Activated CD4-positive, alpha-beta memory T cell treated with anti-CD3 and anti-CD28 coated beads for 36 hours (primary cell): ENCODE results near the gene SERPINB2. TPM values are rescaled to one million over a fixed set of nuclear protein-coding genes. Genes with fewer than 3 reads are reported as not detected.
A peak's percentile ranks its signal among the peaks of the same experiment; 100 is the strongest.

Source experiments
- CTCF ChIA-PET: fragments of 350-600 bp; sonication (Branson Sonifier 250); formaldehyde crosslinking; loops from one replicate; lab custom pipeline; 2021; ENCODE audit warnings: antibody characterized with exemption, inconsistent platforms; lab: Charles Lee
- POLR2A ChIA-PET: fragments of 350-600 bp; sonication (Branson Sonifier 250); formaldehyde crosslinking; loops from one replicate; lab custom pipeline; 2021; ENCODE audit warnings: antibody characterized with exemption; lab: Charles Lee
- DNase-seq: peaks from one replicate; pipeline ENCODE4 v3.0.0-alpha.2; 2020
- H3K27ac Mint-ChIP-seq: one replicate; pipeline ENCODE4 v1.8.0; 2021; ENCODE audit warnings: mixed read lengths
- H3K27me3 Mint-ChIP-seq: one replicate; pipeline ENCODE4 v1.8.0; 2021; ENCODE audit warnings: mixed read lengths
- H3K36me3 Mint-ChIP-seq: one replicate; pipeline ENCODE4 v1.8.0; 2021; ENCODE audit warnings: mixed read lengths
- H3K4me1 Mint-ChIP-seq: one replicate; pipeline ENCODE4 v1.8.0; 2021; ENCODE audit warnings: low read depth, mixed read lengths
- H3K4me3 Mint-ChIP-seq: one replicate; pipeline ENCODE4 v1.8.0; 2021; ENCODE audit warnings: mild to moderate bottlenecking, mixed read lengths
- H3K9me3 Mint-ChIP-seq: one replicate; pipeline ENCODE4 v1.8.0; 2021; ENCODE audit warnings: mixed read lengths
- intact Hi-C: fragments of 100-400 bp; cut with micrococcal nuclease; formaldehyde crosslinking; loops from one replicate; pipeline ENCODE4 v1.15.1; 2023
- total RNA-seq, 2 experiments: library from RNA; stranded (reverse); gene quantifications; one replicate each; pipeline ENCODE4 v1.2.3, GENCODE V29; 2021

SERPINB2 gene
- total RNA-seq, 2 experiments from 2014 or later, result not detected

- H3K27ac Mint-ChIP-seq, result no peak overlapping the region
- H3K4me3 Mint-ChIP-seq, result no peak overlapping the region
- no peaks in the 10 kb centered on the region for H3K36me3 Mint-ChIP-seq
- CTCF ChIA-PET, result no interaction called here
- H3K9me3 Mint-ChIP-seq, result no peaks in the 10 kb centered on the region
- intact Hi-C loops, result no loop called here
- no peaks in the 10 kb centered on the region for H3K4me1 Mint-ChIP-seq
- H3K27me3 Mint-ChIP-seq, result peaks cover 9% of the 10 kb centered on the region
- DNase-seq, result no peak
- POLR2A ChIA-PET, result no interaction called here
Observed at GRCh38 chr18:63869851-63870250, 17.7 kb upstream of the SERPINB2 start.

GRCh38 chr18:63871836-63872235, 15.7 kb upstream of the SERPINB2 start:
- Mint-ChIP-seq H3K4me3 (no peak overlapping the region), H3K27ac (no peak overlapping the region), H3K4me1 (no peaks in the 10 kb centered on the region), H3K27me3 (peaks cover 11% of the 10 kb centered on the region), H3K9me3 (no peaks in the 10 kb centered on the region), H3K36me3 (no peaks in the 10 kb centered on the region)
- intact Hi-C loops, result no loop called here
- POLR2A ChIA-PET, result no interaction called here
- no peak for DNase-seq
- CTCF ChIA-PET, result no interaction called here

DNA sequence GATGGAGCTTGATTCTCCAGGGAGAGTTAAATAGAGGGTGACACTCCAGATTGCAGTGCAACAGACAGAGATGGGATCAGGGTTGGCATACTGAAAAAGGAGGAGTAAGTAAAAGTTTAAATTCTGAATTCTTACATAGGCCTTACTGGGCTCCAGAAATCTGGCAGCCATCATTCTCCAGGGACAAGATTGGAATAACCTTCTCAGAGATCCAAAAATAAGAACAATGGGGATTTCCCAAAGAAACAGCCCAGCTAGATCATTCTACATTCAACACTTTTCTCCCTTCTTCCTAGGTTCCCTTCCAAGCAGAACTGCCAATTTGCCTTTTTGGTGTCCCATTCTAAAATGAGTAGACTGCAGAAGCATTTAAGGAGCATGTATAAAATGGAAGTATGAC, 14.9 kb upstream of the SERPINB2 start:
- ChIA-PET CTCF (no interaction called here), POLR2A (no interaction called here)
- Mint-ChIP-seq H3K4me3 (no peak overlapping the region), H3K36me3 (no peaks in the 10 kb centered on the region), H3K27ac (no peak overlapping the region), H3K4me1 (no peaks in the 10 kb centered on the region), H3K27me3 (peaks cover 11% of the 10 kb centered on the region), H3K9me3 (no peaks in the 10 kb centered on the region)
- intact Hi-C loops, result no loop called here
- no peak for DNase-seq

DNA sequence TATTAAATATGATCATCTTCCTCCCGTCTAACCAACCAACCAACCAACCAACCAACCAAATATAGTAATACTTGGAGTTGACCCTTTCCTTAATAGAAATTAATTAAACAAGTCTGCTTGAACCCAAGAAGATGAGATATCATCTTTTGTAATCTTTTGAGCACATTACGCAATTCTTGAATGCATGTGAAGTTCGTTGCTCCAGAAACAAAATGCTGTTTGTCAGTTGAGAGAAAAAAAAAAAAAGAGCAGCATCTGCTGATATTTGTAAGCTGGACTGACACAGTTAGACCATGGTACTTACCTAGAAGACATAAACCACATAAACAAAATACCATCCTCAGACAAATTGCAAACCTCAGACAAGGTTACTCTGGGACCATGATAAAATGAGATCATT, 9.2 kb upstream of the SERPINB2 start:
- Mint-ChIP-seq H3K36me3 (no peaks in the 10 kb centered on the region), H3K9me3 (no peaks in the 10 kb centered on the region), H3K27me3 (peaks cover 2% of the 10 kb centered on the region), H3K4me3 (no peak overlapping the region), H3K4me1 (peaks cover 9% of the 10 kb centered on the region), H3K27ac (no peak overlapping the region)
- no peak for DNase-seq
- intact Hi-C loops, result no loop called here
- ChIA-PET POLR2A (no interaction called here), CTCF (interaction anchor here (1.4 kb wide), 1 partner anchor 367 kb away, joined by 3 read pairs; no protein-coding TSS in a partner anchor)

GRCh38 chr18:63878925-63879324, 8.6 kb upstream of the SERPINB2 start:
- H3K27me3 Mint-ChIP-seq, result peaks cover 2% of the 10 kb centered on the region
- H3K27ac Mint-ChIP-seq, result no peak overlapping the region
- CTCF ChIA-PET, result no interaction called here
- no peak overlapping the region for H3K4me3 Mint-ChIP-seq
- peaks cover 9% of the 10 kb centered on the region for H3K4me1 Mint-ChIP-seq
- POLR2A ChIA-PET, result no interaction called here
- intact Hi-C loops, result no loop called here
- no peak for DNase-seq
- H3K9me3 Mint-ChIP-seq, result no peaks in the 10 kb centered on the region
- H3K36me3 Mint-ChIP-seq, result no peaks in the 10 kb centered on the region

DNA sequence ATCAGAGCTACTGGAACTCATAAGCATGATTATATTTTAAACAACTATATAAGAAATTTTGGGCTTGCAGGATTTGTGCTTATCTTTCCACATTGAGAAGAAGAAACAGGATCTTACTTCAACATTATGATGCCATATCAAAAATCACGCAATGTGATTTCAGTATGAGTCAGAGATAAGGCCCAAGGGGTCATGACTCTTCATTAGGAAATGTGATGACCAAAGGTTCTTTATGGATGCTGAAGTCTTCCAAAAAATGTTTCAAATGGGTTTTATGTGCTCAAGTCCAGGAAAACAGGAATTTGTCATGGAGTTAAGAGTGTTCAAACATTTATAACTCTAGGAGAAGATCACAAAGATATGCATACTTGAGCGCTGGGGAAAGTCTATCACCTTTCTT, 7.8 kb upstream of the SERPINB2 start:
- no peak overlapping the region for H3K4me3 Mint-ChIP-seq
- H3K27me3 Mint-ChIP-seq, result peaks cover 6% of the 10 kb centered on the region
- intact Hi-C loops, result no loop called here
- POLR2A ChIA-PET, result no interaction called here
- DNase-seq, result no peak
- peaks cover 9% of the 10 kb centered on the region for H3K4me1 Mint-ChIP-seq
- H3K27ac Mint-ChIP-seq, result no peak overlapping the region
- H3K36me3 Mint-ChIP-seq, result no peaks in the 10 kb centered on the region
- no peaks in the 10 kb centered on the region for H3K9me3 Mint-ChIP-seq
- CTCF ChIA-PET, result no interaction called here

DNA sequence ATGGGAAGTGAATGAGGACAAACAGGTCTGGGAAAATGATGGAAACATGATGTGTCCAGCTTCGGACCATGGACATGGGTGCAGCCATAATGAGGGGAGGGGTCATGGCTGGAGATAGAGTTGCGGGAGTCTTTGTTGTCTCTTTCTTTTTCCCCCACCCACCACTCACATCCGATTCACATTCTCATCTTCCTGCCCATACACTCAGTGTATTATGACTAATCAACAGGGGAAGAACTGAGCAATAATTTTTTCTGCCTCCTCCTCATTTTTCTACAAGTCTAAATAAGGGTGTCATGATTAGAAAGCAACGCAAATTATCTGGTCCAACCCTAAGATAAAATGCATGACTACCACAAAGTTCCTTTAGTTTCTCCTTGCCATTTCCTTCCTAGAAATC, 5.7 kb upstream of the SERPINB2 start:
- POLR2A ChIA-PET, result no interaction called here
- Mint-ChIP-seq H3K4me1 (peaks cover 10% of the 10 kb centered on the region), H3K4me3 (no peak overlapping the region), H3K27ac (no peak overlapping the region), H3K9me3 (no peaks in the 10 kb centered on the region), H3K36me3 (no peaks in the 10 kb centered on the region), H3K27me3 (peaks cover 9% of the 10 kb centered on the region)
- intact Hi-C loops, result loop anchor here (2.0 kb wide), 2 partner anchors 55 to 69 kb away; no protein-coding TSS in a partner anchor
- peak; percentile 14 for DNase-seq
- CTCF ChIA-PET, result interaction anchor here (1.1 kb wide), 1 partner anchor 112 kb away, joined by 4 read pairs; no protein-coding TSS in a partner anchor

- H3K36me3 Mint-ChIP-seq, result no peaks in the 10 kb centered on the region
- H3K27me3 Mint-ChIP-seq, result peaks cover 12% of the 10 kb centered on the region
- POLR2A ChIA-PET, result no interaction called here
- no peak overlapping the region for H3K4me3 Mint-ChIP-seq
- H3K4me1 Mint-ChIP-seq, result peaks cover 13% of the 10 kb centered on the region
- intact Hi-C loops, result loop anchor here (2.0 kb wide), 2 partner anchors 54 to 68 kb away; no protein-coding TSS in a partner anchor
- no peak overlapping the region for H3K27ac Mint-ChIP-seq
- CTCF ChIA-PET, result interaction anchor here (1.1 kb wide), 1 partner anchor 112 kb away, joined by 4 read pairs; no protein-coding TSS in a partner anchor
- no peak for DNase-seq
- no peaks in the 10 kb centered on the region for H3K9me3 Mint-ChIP-seq
Observed at GRCh38 chr18:63882333-63883141, 5.0 kb upstream of the SERPINB2 start.

- intact Hi-C loops, result loop anchor here (2.0 kb wide), 2 partner anchors 53 to 67 kb away; no protein-coding TSS in a partner anchor
Observed at GRCh38 chr18:63883617-63884016, 3.9 kb upstream of the SERPINB2 start.

DNA sequence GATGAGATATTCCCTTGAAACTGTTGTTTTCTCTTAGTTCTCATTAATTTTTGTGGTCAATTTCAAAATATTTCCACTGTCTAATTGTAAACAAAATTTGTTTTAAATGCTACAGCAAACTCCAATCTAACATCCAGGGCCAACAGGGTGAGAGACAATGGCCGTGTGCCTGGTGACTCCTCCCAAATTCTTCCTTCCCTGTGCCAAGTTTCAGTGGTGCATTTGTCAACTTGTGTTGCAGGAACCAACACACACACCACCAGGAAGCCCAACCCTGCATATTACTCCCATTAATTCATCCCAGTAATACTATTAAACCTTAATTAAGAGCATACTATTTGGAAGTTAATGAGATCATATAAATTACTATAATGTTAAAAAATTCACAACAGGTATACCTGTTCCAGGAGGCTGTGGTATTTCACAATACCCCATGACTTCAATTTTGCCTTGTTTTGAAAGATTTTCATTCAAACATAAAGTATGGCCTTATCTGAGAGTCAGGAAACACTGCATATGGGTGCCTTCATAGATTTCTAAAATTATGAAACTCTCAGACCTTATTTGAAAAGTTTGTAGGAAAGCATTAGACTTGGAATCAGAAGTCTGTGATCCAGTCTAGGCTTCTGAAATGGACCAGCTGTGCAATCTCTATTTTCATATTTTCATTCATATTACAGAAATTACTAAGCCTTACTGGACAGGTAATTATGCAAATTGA, 1.1 kb downstream of the SERPINB2 start:
- ChIA-PET POLR2A (no interaction called here), CTCF (interaction anchor here (0.9 kb wide), 1 partner anchor 106 kb away, joined by 3 read pairs; no protein-coding TSS in a partner anchor)
- Mint-ChIP-seq H3K4me3 (no peak overlapping the region), H3K36me3 (no peaks in the 10 kb centered on the region), H3K27ac (no peak overlapping the region), H3K4me1 (peaks cover 6% of the 10 kb centered on the region), H3K9me3 (no peaks in the 10 kb centered on the region), H3K27me3 (peaks cover 22% of the 10 kb centered on the region)
- intact Hi-C loops, result no loop called here
- no peak for DNase-seq

More at GRCh38 chr18:63883617-63884016, 3.9 kb upstream of the SERPINB2 start:
- CTCF ChIA-PET, result no interaction called here
- Mint-ChIP-seq H3K9me3 (no peaks in the 10 kb centered on the region), H3K36me3 (no peaks in the 10 kb centered on the region), H3K27me3 (peaks cover 13% of the 10 kb centered on the region), H3K27ac (no peak overlapping the region), H3K4me1 (peaks cover 15% of the 10 kb centered on the region), H3K4me3 (no peak overlapping the region)
- POLR2A ChIA-PET, result no interaction called here
- no peak for DNase-seq

- intact Hi-C loops, result no loop called here
- Mint-ChIP-seq H3K36me3 (no peaks in the 10 kb centered on the region), H3K9me3 (no peaks in the 10 kb centered on the region), H3K27me3 (peaks cover 19% of the 10 kb centered on the region), H3K4me1 (peaks cover 6% of the 10 kb centered on the region), H3K27ac (no peak overlapping the region), H3K4me3 (no peak overlapping the region)
- ChIA-PET POLR2A (no interaction called here), CTCF (no interaction called here)
- no peak for DNase-seq
Observed at GRCh38 chr18:63889626-63890025, 2.1 kb downstream of the SERPINB2 start.

GRCh38 chr18:63890237-63890949, 2.9 kb downstream of the SERPINB2 start:
- CTCF ChIA-PET, result no interaction called here
- Mint-ChIP-seq H3K9me3 (no peaks in the 10 kb centered on the region), H3K27ac (no peak overlapping the region), H3K36me3 (no peaks in the 10 kb centered on the region), H3K27me3 (peaks cover 16% of the 10 kb centered on the region), H3K4me3 (no peak overlapping the region), H3K4me1 (peaks cover 6% of the 10 kb centered on the region)
- intact Hi-C loops, result no loop called here
- no peak for DNase-seq
- POLR2A ChIA-PET, result no interaction called here
